Neural cell (in vitro differentiated cells): ENCODE data around the gene TIMMDC1. TPM values are rescaled to one million over a fixed set of nuclear protein-coding genes. Genes with fewer than 3 reads are reported as not detected.
A peak's percentile ranks its signal among the peaks of the same experiment; 100 is the strongest.

Source experiments
- H2AFZ ChIP-seq: fragments of 200-600, 300-800 bp; sonication (generic), shearing (Covaris generic); 2 replicates; pipeline ENCODE4 v1.6.0; 2014; ENCODE audit warnings: low read depth, mild to moderate bottlenecking, antibody characterized with exemption, low read length, moderate library complexity
- H3F3A ChIP-seq: fragments of 200-600 bp; shearing (Covaris generic); 2 replicates; pipeline ENCODE4 v1.6.1; 2016; ENCODE audit warnings: mild to moderate bottlenecking, moderate library complexity, mixed read lengths, antibody characterized with exemption, low read length; ENCODE audit not compliant: insufficient read depth, poor library complexity, severe bottlenecking
- H3K27ac ChIP-seq: fragments of 200-600, 300-800 bp; sonication (generic), shearing (Covaris generic); 2 replicates; pipeline ENCODE4 v1.5.1; 2014; ENCODE audit warnings: mild to moderate bottlenecking, low read length, moderate library complexity
- H3K27me3 ChIP-seq: fragments of 300-800, 200-600 bp; sonication (generic), shearing (Covaris generic); 2 replicates; pipeline ENCODE4 v1.6.0; 2014; ENCODE audit warnings: mild to moderate bottlenecking, low read depth, low read length, moderate library complexity; ENCODE audit not compliant: insufficient read depth
- H3K36me3 ChIP-seq: fragments of 300-800, 200-600 bp; sonication (generic), shearing (Covaris generic); 2 replicates; pipeline ENCODE4 v1.5.1; 2014; ENCODE audit warnings: mild to moderate bottlenecking, antibody characterized with exemption, low read length, moderate library complexity; ENCODE audit not compliant: insufficient read depth
- H3K4me2 ChIP-seq: fragments of 300-800, 200-600 bp; sonication (generic), shearing (Covaris generic); 2 replicates; pipeline ENCODE4 v1.6.0; 2014; ENCODE audit warnings: mild to moderate bottlenecking, low read length
- H3K4me3 ChIP-seq: fragments of 300-800, 200-600 bp; sonication (generic), shearing (Covaris generic); 2 replicates; pipeline ENCODE4 v1.5.1; 2014; ENCODE audit warnings: mild to moderate bottlenecking, low read length, moderate library complexity
- H3K79me2 ChIP-seq: fragments of 200-600 bp; shearing (Covaris generic); replicated peaks from 2 replicates; pipeline ENCODE4 v1.6.0; 2014; ENCODE audit warnings: mild to moderate bottlenecking, low read length, moderate library complexity; ENCODE audit not compliant: insufficient read depth
- H3K9ac ChIP-seq: fragments of 300-800, 200-600 bp; sonication (generic), shearing (Covaris generic); 2 replicates; pipeline ENCODE4 v1.6.1; 2016; ENCODE audit warnings: mild to moderate bottlenecking, low read length, mixed read lengths
- H3K9me2 ChIP-seq: fragments of 200-600 bp; shearing (Covaris generic); 2 replicates; pipeline ENCODE4 v1.6.1; 2016; ENCODE audit warnings: mild to moderate bottlenecking, low read length, mixed read lengths; ENCODE audit not compliant: insufficient read depth
- H3K9me3 ChIP-seq: fragments of 200-600, 300-800 bp; sonication (generic), shearing (Covaris generic); 2 replicates; pipeline ENCODE4 v1.6.1; 2016; ENCODE audit warnings: mild to moderate bottlenecking, mixed run types, low read length, moderate library complexity, mixed read lengths
- H4K20me1 ChIP-seq: fragments of 200-600 bp; shearing (Covaris generic); 2 replicates; pipeline ENCODE4 v1.6.1; 2016; ENCODE audit warnings: mild to moderate bottlenecking, mixed run types; ENCODE audit not compliant: insufficient read depth
- CTCF ChIP-seq: fragments of 450-650 bp; IDR thresholded peaks from 2 replicates; pipeline ENCODE4 v1.5.1; 2014; ENCODE audit warnings: antibody characterized with exemption, mild to moderate bottlenecking, moderate library complexity; ENCODE audit not compliant: poor library complexity, severe bottlenecking
- EP300 ChIP-seq: fragments of 450-650 bp; conservative IDR thresholded peaks from 2 replicates; pipeline ENCODE4 v1.6.1; 2014; ENCODE audit warnings: antibody characterized with exemption, mild to moderate bottlenecking, moderate library complexity; ENCODE audit not compliant: poor library complexity, severe bottlenecking
- EZH2 ChIP-seq: fragments of 200-600, 300-800 bp; shearing (Covaris generic), sonication (generic); IDR thresholded peaks from 2 replicates; pipeline ENCODE4 v1.6.1; 2014; ENCODE audit warnings: antibody characterized with exemption, low read length, borderline replicate concordance, mild to moderate bottlenecking; ENCODE audit not compliant: insufficient read depth, poor library complexity, severe bottlenecking
- MXI1 ChIP-seq: fragments of 450-650 bp; conservative IDR thresholded peaks from 2 replicates; pipeline ENCODE4 v1.6.1; 2014; ENCODE audit warnings: antibody characterized with exemption, mild to moderate bottlenecking; ENCODE audit not compliant: poor library complexity, severe bottlenecking
- POLR2AphosphoS5 ChIP-seq: IDR thresholded peaks from 2 replicates; pipeline ENCODE4 v1.6.1; 2012
- RAD21 ChIP-seq: fragments of 450-650 bp; conservative IDR thresholded peaks from 2 replicates; pipeline ENCODE4 v1.6.1; 2014; ENCODE audit warnings: antibody characterized with exemption, mild to moderate bottlenecking, moderate library complexity
- REST ChIP-seq: IDR thresholded peaks from 2 replicates; pipeline ENCODE4 v1.6.1; 2012; ENCODE audit warnings: borderline replicate concordance
- SMC3 ChIP-seq: fragments of 450-650 bp; conservative IDR thresholded peaks from 2 replicates; pipeline ENCODE4 v1.6.1; 2014; ENCODE audit warnings: antibody characterized with exemption, mild to moderate bottlenecking, moderate library complexity; ENCODE audit not compliant: poor library complexity
- TAF1 ChIP-seq: IDR thresholded peaks from 2 replicates; pipeline ENCODE4 v1.6.1; 2012; ENCODE audit warnings: low read depth
- polyA plus RNA-seq: library from polyadenylated mRNA; depleted of rRNA; stranded (reverse); fragments of >200 nt; gene quantifications from 2 replicates; pipeline ENCODE4 v1.2.3, GENCODE V29; 2014

The TIMMDC1 gene
- polyA plus RNA-seq, 1 donor from 2014 or later: 110 TPM

GRCh38 chr3:119494597-119494996 is 3.8 kb upstream of the TIMMDC1 start:
- Histone ChIP-seq H3K4me2 (no peak overlapping the region), H2AFZ (no peak overlapping the region), H3K4me3 (no peak overlapping the region), H4K20me1 (no peaks in the 10 kb centered on the region), H3F3A (no peaks in the 10 kb centered on the region), H3K9ac (no peak overlapping the region), H3K9me2 (no peaks in the 10 kb centered on the region), H3K79me2 (peaks cover 2% of the 10 kb centered on the region), H3K36me3 (no peaks in the 10 kb centered on the region), H3K27ac (no peak overlapping the region), H3K9me3 (no peaks in the 10 kb centered on the region), H3K27me3 (no peaks in the 10 kb centered on the region)
- TF ChIP-seq RAD21: no peak
- TF ChIP-seq TAF1: no peak
- TF ChIP-seq SMC3: no peak
- no peak for TF ChIP-seq EZH2
- TF ChIP-seq MXI1: no peak
- no peak for TF ChIP-seq EP300
- no peak for TF ChIP-seq POLR2AphosphoS5
- TF ChIP-seq REST: no peak
- TF ChIP-seq CTCF: no peak

GRCh38 chr3:119497820-119498185 is 544 bp upstream of the TIMMDC1 start:
- no peak for TF ChIP-seq RAD21
- Histone ChIP-seq H3K27me3 (no peaks in the 10 kb centered on the region), H3K9ac (peak overlapping the region; percentile 92), H3K9me3 (no peaks in the 10 kb centered on the region), H3F3A (no peaks in the 10 kb centered on the region), H3K4me2 (peak overlapping the region; percentile 87), H3K79me2 (peaks cover 10% of the 10 kb centered on the region), H2AFZ (peak overlapping the region; percentile 54), H3K27ac (peak overlapping the region; percentile 95), H3K9me2 (no peaks in the 10 kb centered on the region), H3K4me3 (peak overlapping the region; percentile 90), H3K36me3 (no peaks in the 10 kb centered on the region), H4K20me1 (no peaks in the 10 kb centered on the region)

- TF ChIP-seq SMC3: no peak
- no peak for TF ChIP-seq TAF1
- no peak for TF ChIP-seq CTCF
- H3K27me3 ChIP-seq: no peaks in the 10 kb centered on the region
- no peaks in the 10 kb centered on the region for H3K36me3 ChIP-seq
- peaks cover 10% of the 10 kb centered on the region for H3K79me2 ChIP-seq
- no peak overlapping the region for H3K27ac ChIP-seq
- H2AFZ ChIP-seq: no peak overlapping the region
- no peaks in the 10 kb centered on the region for H3K9me2 ChIP-seq
- no peaks in the 10 kb centered on the region for H4K20me1 ChIP-seq
- peak overlapping the region; percentile 2 for H3K9ac ChIP-seq
- H3K9me3 ChIP-seq: no peaks in the 10 kb centered on the region
- peak overlapping the region; percentile 35 for H3K4me2 ChIP-seq
- no peaks in the 10 kb centered on the region for H3F3A ChIP-seq
- H3K4me3 ChIP-seq: peak overlapping the region; percentile 90
These were observed 1.9 kb downstream of the TIMMDC1 start for GRCh38 chr3:119500265-119500664.
